ENCODE results near the gene SLC66A3. TPM values are rescaled to one million over a fixed set of nuclear protein-coding genes. Genes with fewer than 3 reads are reported as not detected.

Gene SLC66A3
- total and polyA plus RNA-seq, 2 donors (not counting 3 experiments of a cell fraction or from before 2014, with no cell fraction given): 14.3 to 31.4 TPM

GRCh38 chr2:11159574-11160170 is 4.4 kb downstream of the SLC66A3 start:
- intact Hi-C loops (cut with micrococcal nuclease): no loop called here
- FAIRE-seq (no peak), DNase-seq (ENCODE audit: low read depth, low spot score) (no peak)
- no peak overlapping the region for H2AFZ ChIP-seq (ENCODE audit: low read depth, low read length)
- dilution Hi-C loops (cut with MboI; ENCODE audit: extremely low pct_ligation_motif_present, low sequenced_read_pairs): no loop called here
- POLR2A ChIA-PET: no interaction called here
- TF ChIP-seq POLR2AphosphoS5 (IDR thresholded peaks at IDR 0.05; ENCODE audit: insufficient read depth, low read depth, low read length) (no peak), CTCF (IDR thresholded peaks at IDR 0.05; ENCODE audit: extremely low read depth in 1 of 2, insufficient read depth in 1 of 2, low read depth in 1 of 2, low read length in 2 of 2) (no peak), MYC (IDR thresholded peaks at IDR 0.05; ENCODE audit: low read depth, low read length) (no peak), JUN (IDR thresholded peaks at IDR 0.05; ENCODE audit: borderline replicate concordance, insufficient read depth, insufficient read length, low read depth) (no peak), FOS (IDR thresholded peaks at IDR 0.05; ENCODE audit: borderline replicate concordance, insufficient read depth, low read length) (no peak), EZH2 (IDR thresholded peaks at IDR 0.05; ENCODE audit: borderline replicate concordance, low read depth, low read length, severe bottlenecking) (no peak), GATA2 (IDR thresholded peaks at IDR 0.05; ENCODE audit: insufficient read depth, insufficient read length, low read depth, low read length) (no peak), POLR2A (IDR thresholded peaks at IDR 0.05; ENCODE audit: low read depth, low read length) (no peak)
- TF ChIP-seq, protein P1, sequence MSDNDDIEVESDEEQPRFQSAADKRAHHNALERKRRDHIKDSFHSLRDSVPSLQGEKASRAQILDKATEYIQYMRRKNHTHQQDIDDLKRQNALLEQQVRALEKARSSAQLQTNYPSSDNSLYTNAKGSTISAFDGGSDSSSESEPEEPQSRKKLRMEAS (IDR thresholded peaks at IDR 0.05; ENCODE audit: insufficient read depth, insufficient read length): no peak
- H3K9me1 ChIP-seq (replicated peaks; ENCODE audit: control insufficient read depth, extremely low read depth, insufficient read depth, low read length): no peaks in the 10 kb centered on the region
- H3K79me2 ChIP-seq (ENCODE audit: control insufficient read depth, insufficient read depth, low read length): no peaks in the 10 kb centered on the region
- no peak overlapping the region for H3K9ac ChIP-seq (replicated peaks; ENCODE audit: extremely low read depth, insufficient read depth, low read length)
- no TSS peak for BruUV-seq (replicated peaks)
- H3K27ac ChIP-seq (ENCODE audit: insufficient read depth, low read depth, low read length): no peak overlapping the region
- H3K27me3 ChIP-seq (ENCODE audit: control insufficient read depth in 2 of 2, insufficient read depth in 2 of 2, low read length in 2 of 2): no peaks in the 10 kb centered on the region
- no peak overlapping the region for H3K4me2 ChIP-seq (ENCODE audit: insufficient read depth, low read length)
- no peaks in the 10 kb centered on the region for H3K36me3 ChIP-seq (ENCODE audit: control insufficient read depth in 2 of 2, extremely low read depth in 1 of 2, insufficient read depth in 2 of 2, low read length in 2 of 2)
- CTCF ChIA-PET: interaction anchor here (0.9 to 1.3 kb wide), 2 partner anchors 8 to 287 kb away, joined by 3 read pairs; no protein-coding TSS in a partner anchor
- H4K20me1 ChIP-seq (replicated peaks; ENCODE audit: control insufficient read depth, extremely low read depth, insufficient read depth, low read length): no peaks in the 10 kb centered on the region
- peaks cover 6% of the 10 kb centered on the region for H3K4me1 ChIP-seq (ENCODE audit: control insufficient read depth, extremely low read depth, insufficient read depth, low read length)
- no peaks in the 10 kb centered on the region for H3K9me3 ChIP-seq (replicated peaks; ENCODE audit: control insufficient read depth, insufficient read depth, low read length)
- no peak overlapping the region for H3K4me3 ChIP-seq (replicated peaks in 1 of 3; ENCODE audit: insufficient read depth in 1 of 3, low read depth in 1 of 3, low read length in 3 of 3)
